Transverse colon (tissue), 4 donors: Measurements from ENCODE around the gene MBP.

Source experiments
- CTCF ChIP-seq, 5 experiments: fragments of 200-600 bp in 3 of 5; fragments of 450-650 bp in 2 of 5; sonication (generic) in 3 of 5; IDR thresholded peaks; 1 replicate in 2 of 5; 2 replicates in 3 of 5; pipeline ENCODE4 v1.5.1; 2016 to 2017; ENCODE audit warnings: antibody characterized with exemption in 5 of 5, inconsistent platforms in 3 of 5, mild to moderate bottlenecking in 2 of 5, moderate library complexity in 1 of 5
- EP300 ChIP-seq: sonication (generic); formaldehyde crosslinking; IDR thresholded peaks from one replicate; pipeline ENCODE4 v1.6.1; 2017; ENCODE audit warnings: antibody characterized with exemption, low read depth
- POLR2A ChIP-seq: fragments of 450-650 bp; IDR thresholded peaks from one replicate; pipeline ENCODE4 v1.6.1; 2016; ENCODE audit warnings: antibody characterized with exemption, mild to moderate bottlenecking, moderate library complexity
- POLR2AphosphoS5 ChIP-seq, 3 donors: sonication (generic); formaldehyde crosslinking; IDR thresholded peaks; one replicate each; pipeline ENCODE4 v1.6.1; 2016; ENCODE audit warnings: antibody characterized with exemption in 3 of 3

- TF ChIP-seq POLR2A (no peak), CTCF (IDR thresholded peaks at IDR 0.05) (no peak), EP300 (no peak), POLR2AphosphoS5 (IDR thresholded peaks at IDR 0.05) (no peak)
Observed at GRCh38 chr18:77035380-77036187, 97.0 kb downstream of the MBP start.
